ENCODE measurements around the gene ZNF77.

The ZNF77 gene

DNA sequence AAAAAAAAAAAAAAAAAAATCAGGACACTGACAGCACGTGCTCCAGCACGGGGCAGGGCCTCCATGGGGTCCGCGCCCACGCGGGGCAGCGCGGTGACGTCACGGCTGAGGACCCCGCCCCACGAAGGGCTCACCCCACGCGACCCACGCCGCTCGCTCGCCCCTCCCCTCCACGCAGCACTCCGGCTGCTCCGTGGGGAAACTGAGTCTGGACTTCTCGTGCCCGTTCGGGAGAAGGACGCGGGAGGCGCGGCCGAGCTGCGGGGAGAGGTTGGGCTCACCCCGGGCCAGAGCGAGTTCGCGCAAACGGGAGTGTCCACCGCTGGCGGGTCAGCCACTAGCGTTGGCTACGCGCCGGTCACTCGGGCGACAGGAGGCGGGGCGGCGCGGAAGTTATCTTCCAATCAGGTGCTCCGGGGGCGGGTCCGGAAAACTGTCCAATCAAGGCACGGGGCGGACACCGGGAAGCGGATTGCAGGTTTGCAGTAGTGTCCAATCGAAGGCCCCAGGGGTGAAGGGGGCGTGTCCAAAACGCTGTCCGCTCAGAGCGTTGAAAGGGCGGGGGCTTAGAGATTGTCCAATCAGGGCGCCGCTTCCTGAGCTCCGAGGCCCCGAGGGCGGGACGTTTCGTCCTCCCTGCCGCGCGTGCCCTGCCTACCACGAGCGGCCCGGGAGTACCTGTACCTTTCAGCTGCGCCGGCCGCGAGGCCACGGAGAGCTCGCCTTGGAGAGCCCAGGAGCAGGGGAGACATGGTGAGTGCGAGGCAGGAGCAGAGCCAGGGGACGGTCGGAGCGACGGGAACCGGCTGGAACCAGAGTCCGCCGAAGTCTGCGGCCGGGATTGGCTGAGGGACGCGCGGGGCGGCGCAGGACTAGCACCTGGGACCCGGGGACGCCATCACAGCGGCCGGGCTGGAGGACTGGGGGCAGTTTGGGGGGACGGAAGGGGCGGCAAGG, 44.2 kb downstream of the ZNF77 start, which contains the start of gene ZNF57 (continued):
- TF ChIP-seq, protein P1, sequence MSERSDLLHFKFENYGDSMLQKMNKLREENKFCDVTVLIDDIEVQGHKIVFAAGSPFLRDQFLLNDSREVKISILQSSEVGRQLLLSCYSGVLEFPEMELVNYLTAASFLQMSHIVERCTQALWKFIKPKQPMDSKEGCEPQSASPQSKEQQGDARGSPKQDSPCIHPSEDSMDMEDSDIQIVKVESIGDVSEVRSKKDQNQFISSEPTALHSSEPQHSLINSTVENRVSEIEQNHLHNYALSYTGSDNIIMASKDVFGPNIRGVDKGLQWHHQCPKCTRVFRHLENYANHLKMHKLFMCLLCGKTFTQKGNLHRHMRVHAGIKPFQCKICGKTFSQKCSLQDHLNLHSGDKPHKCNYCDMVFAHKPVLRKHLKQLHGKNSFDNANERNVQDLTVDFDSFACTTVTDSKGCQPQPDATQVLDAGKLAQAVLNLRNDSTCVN (tag by site-specific recombination; optimal IDR thresholded peaks at IDR 0.05): peak; percentile 93
- TF ChIP-seq, protein P2, sequence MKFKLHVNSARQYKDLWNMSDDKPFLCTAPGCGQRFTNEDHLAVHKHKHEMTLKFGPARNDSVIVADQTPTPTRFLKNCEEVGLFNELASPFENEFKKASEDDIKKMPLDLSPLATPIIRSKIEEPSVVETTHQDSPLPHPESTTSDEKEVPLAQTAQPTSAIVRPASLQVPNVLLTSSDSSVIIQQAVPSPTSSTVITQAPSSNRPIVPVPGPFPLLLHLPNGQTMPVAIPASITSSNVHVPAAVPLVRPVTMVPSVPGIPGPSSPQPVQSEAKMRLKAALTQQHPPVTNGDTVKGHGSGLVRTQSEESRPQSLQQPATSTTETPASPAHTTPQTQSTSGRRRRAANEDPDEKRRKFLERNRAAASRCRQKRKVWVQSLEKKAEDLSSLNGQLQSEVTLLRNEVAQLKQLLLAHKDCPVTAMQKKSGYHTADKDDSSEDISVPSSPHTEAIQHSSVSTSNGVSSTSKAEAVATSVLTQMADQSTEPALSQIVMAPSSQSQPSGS (tag by site-specific recombination; IDR thresholded peaks at IDR 0.05; ENCODE audit: low read depth): peak; percentile 80
- TF ChIP-seq ZNF843 (tag by site-specific recombination; IDR thresholded peaks at IDR 0.05): no peak
- TF ChIP-seq ZBTB21 (tag by site-specific recombination; IDR thresholded peaks at IDR 0.05): 0 out of 2 replicates have a peak, but pooled peaks have one; percentile 35
- TF ChIP-seq ZXDB (tag by site-specific recombination; IDR thresholded peaks at IDR 0.05): 0 out of 2 replicates have a peak, but pooled peaks have one; percentile 6
- 0 out of 2 replicates have a peak, but pooled peaks have one; percentile 28 for TF ChIP-seq ZBTB7A (tag by site-specific recombination; IDR thresholded peaks at IDR 0.05; ENCODE audit: low read depth)
- TF ChIP-seq KLF16 (tag by site-specific recombination; IDR thresholded peaks at IDR 0.05): peak; percentile 71; the same call in 1 of the 2 replicates
- TF ChIP-seq ZNF302 (tag by site-specific recombination; IDR thresholded peaks at IDR 0.05; ENCODE audit: low read depth): no peak
- TF ChIP-seq SP3 (tag by site-specific recombination; IDR thresholded peaks at IDR 0.05): peak; percentile 94
- peak; percentile 73; the same call in 1 of the 2 replicates for TF ChIP-seq GLIS2 (tag by site-specific recombination; IDR thresholded peaks at IDR 0.05)
- TF ChIP-seq BCL11A (tag by site-specific recombination; IDR thresholded peaks at IDR 0.05; ENCODE audit: low read depth): peak; percentile 38; the same call in 1 of the 2 replicates
- TF ChIP-seq ZNF660 (tag by site-specific recombination; IDR thresholded peaks at IDR 0.05): no peak
- TF ChIP-seq ZFP69B (tag by site-specific recombination; IDR thresholded peaks at IDR 0.05): peak; percentile 16; the same call in 1 of the 2 replicates
- TF ChIP-seq ZFHX2 (tag by site-specific recombination; conservative IDR thresholded peaks at IDR 0.05): peak; percentile 81
- no peak for TF ChIP-seq ZNF354C (tag by site-specific recombination; IDR thresholded peaks at IDR 0.05; ENCODE audit: borderline replicate concordance, low read depth)
- TF ChIP-seq, protein P3, sequence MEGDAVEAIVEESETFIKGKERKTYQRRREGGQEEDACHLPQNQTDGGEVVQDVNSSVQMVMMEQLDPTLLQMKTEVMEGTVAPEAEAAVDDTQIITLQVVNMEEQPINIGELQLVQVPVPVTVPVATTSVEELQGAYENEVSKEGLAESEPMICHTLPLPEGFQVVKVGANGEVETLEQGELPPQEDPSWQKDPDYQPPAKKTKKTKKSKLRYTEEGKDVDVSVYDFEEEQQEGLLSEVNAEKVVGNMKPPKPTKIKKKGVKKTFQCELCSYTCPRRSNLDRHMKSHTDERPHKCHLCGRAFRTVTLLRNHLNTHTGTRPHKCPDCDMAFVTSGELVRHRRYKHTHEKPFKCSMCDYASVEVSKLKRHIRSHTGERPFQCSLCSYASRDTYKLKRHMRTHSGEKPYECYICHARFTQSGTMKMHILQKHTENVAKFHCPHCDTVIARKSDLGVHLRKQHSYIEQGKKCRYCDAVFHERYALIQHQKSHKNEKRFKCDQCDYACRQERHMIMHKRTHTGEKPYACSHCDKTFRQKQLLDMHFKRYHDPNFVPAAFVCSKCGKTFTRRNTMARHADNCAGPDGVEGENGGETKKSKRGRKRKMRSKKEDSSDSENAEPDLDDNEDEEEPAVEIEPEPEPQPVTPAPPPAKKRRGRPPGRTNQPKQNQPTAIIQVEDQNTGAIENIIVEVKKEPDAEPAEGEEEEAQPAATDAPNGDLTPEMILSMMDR (tag by site-specific recombination; IDR thresholded peaks at IDR 0.05): no peak
- TF ChIP-seq, protein P4, sequence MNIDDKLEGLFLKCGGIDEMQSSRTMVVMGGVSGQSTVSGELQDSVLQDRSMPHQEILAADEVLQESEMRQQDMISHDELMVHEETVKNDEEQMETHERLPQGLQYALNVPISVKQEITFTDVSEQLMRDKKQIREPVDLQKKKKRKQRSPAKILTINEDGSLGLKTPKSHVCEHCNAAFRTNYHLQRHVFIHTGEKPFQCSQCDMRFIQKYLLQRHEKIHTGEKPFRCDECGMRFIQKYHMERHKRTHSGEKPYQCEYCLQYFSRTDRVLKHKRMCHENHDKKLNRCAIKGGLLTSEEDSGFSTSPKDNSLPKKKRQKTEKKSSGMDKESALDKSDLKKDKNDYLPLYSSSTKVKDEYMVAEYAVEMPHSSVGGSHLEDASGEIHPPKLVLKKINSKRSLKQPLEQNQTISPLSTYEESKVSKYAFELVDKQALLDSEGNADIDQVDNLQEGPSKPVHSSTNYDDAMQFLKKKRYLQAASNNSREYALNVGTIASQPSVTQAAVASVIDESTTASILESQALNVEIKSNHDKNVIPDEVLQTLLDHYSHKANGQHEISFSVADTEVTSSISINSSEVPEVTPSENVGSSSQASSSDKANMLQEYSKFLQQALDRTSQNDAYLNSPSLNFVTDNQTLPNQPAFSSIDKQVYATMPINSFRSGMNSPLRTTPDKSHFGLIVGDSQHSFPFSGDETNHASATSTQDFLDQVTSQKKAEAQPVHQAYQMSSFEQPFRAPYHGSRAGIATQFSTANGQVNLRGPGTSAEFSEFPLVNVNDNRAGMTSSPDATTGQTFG (tag by site-specific recombination; IDR thresholded peaks at IDR 0.05; ENCODE audit: borderline replicate concordance): no peak
- TF ChIP-seq ZSCAN23 (tag by site-specific recombination; IDR thresholded peaks at IDR 0.05): no peak
- TF ChIP-seq, protein P5, sequence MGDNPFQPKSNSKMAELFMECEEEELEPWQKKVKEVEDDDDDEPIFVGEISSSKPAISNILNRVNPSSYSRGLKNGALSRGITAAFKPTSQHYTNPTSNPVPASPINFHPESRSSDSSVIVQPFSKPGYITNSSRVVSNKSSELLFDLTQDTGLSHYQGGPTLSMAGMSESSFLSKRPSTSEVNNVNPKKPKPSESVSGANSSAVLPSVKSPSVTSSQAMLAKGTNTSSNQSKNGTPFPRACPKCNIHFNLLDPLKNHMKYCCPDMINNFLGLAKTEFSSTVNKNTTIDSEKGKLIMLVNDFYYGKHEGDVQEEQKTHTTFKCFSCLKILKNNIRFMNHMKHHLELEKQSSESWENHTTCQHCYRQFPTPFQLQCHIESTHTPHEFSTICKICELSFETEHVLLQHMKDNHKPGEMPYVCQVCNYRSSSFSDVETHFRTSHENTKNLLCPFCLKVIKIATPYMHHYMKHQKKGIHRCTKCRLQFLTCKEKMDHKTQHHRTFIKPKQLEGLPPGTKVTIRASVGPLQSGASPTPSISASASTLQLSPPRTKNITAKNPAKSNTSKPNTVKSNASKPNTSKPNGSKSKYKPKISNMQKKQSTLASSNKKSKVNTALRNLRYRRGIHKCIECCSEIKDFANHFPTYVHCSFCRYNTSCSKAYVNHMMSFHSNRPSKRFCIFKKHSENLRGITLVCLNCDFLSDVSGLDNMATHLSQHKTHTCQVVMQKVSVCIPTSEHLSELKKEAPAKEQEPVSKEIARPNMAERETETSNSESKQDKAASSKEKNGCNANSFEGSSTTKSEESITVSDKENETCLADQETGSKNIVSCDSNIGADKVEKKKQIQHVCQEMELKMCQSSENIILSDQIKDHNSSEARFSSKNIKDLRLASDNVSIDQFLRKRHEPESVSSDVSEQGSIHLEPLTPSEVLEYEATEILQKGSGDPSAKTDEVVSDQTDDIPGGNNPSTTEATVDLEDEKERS (tag by site-specific recombination; IDR thresholded peaks at IDR 0.05): no peak
- TF ChIP-seq ZNF560 (tag by site-specific recombination; IDR thresholded peaks at IDR 0.05; ENCODE audit: borderline replicate concordance): no peak
- TF ChIP-seq SCRT1 (tag by site-specific recombination; IDR thresholded peaks at IDR 0.05; ENCODE audit: borderline replicate concordance): no peak
- peak; percentile 34; the same call in 1 of the 2 replicates for TF ChIP-seq KLF1 (tag by site-specific recombination; IDR thresholded peaks at IDR 0.05)
- no peak for TF ChIP-seq ZNF747 (tag by site-specific recombination; IDR thresholded peaks at IDR 0.05)
- TF ChIP-seq, protein P6, sequence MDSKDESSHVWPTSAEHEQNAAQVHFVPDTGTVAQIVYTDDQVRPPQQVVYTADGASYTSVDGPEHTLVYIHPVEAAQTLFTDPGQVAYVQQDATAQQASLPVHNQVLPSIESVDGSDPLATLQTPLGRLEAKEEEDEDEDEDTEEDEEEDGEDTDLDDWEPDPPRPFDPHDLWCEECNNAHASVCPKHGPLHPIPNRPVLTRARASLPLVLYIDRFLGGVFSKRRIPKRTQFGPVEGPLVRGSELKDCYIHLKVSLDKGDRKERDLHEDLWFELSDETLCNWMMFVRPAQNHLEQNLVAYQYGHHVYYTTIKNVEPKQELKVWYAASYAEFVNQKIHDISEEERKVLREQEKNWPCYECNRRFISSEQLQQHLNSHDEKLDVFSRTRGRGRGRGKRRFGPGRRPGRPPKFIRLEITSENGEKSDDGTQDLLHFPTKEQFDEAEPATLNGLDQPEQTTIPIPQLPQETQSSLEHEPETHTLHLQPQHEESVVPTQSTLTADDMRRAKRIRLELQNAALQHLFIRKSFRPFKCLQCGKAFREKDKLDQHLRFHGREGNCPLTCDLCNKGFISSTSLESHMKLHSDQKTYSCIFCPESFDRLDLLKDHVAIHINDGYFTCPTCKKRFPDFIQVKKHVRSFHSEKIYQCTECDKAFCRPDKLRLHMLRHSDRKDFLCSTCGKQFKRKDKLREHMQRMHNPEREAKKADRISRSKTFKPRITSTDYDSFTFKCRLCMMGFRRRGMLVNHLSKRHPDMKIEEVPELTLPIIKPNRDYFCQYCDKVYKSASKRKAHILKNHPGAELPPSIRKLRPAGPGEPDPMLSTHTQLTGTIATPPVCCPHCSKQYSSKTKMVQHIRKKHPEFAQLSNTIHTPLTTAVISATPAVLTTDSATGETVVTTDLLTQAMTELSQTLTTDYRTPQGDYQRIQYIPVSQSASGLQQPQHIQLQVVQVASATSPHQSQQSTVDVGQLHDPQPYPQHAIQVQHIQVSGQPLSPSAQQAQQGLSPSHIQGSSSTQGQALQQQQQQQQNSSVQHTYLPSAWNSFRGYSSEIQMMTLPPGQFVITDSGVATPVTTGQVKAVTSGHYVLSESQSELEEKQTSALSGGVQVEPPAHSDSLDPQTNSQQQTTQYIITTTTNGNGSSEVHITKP (tag by site-specific recombination; IDR thresholded peaks at IDR 0.05): peak; percentile 41; the same call in 1 of the 2 replicates

Measured in HEK293 (cell line).